ENCODE data around the gene ZMAT3.

GRCh38 chr3:179082416-179082815 lies 10.8 kb upstream of the ZMAT3 start:
- TF ChIP-seq, protein P1, sequence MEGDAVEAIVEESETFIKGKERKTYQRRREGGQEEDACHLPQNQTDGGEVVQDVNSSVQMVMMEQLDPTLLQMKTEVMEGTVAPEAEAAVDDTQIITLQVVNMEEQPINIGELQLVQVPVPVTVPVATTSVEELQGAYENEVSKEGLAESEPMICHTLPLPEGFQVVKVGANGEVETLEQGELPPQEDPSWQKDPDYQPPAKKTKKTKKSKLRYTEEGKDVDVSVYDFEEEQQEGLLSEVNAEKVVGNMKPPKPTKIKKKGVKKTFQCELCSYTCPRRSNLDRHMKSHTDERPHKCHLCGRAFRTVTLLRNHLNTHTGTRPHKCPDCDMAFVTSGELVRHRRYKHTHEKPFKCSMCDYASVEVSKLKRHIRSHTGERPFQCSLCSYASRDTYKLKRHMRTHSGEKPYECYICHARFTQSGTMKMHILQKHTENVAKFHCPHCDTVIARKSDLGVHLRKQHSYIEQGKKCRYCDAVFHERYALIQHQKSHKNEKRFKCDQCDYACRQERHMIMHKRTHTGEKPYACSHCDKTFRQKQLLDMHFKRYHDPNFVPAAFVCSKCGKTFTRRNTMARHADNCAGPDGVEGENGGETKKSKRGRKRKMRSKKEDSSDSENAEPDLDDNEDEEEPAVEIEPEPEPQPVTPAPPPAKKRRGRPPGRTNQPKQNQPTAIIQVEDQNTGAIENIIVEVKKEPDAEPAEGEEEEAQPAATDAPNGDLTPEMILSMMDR (conservative IDR thresholded peaks at IDR 0.05; ENCODE audit: low read depth, low read length) = no peak
- no peak for TF ChIP-seq RCOR1 (IDR thresholded peaks at IDR 0.05; ENCODE audit: insufficient replicate concordance, low read length)
- TF ChIP-seq POLR2A (IDR thresholded peaks at IDR 0.05; ENCODE audit: low read depth, low read length) = no peak
- TF ChIP-seq RAD21 (IDR thresholded peaks at IDR 0.05; ENCODE audit: low read length) = no peak
- TF ChIP-seq CEBPB (IDR thresholded peaks at IDR 0.05; ENCODE audit: low read depth, low read length) = no peak
- TF ChIP-seq SMC3 (IDR thresholded peaks at IDR 0.05; ENCODE audit: low read depth, low read length) = no peak
- TF ChIP-seq, protein P2, sequence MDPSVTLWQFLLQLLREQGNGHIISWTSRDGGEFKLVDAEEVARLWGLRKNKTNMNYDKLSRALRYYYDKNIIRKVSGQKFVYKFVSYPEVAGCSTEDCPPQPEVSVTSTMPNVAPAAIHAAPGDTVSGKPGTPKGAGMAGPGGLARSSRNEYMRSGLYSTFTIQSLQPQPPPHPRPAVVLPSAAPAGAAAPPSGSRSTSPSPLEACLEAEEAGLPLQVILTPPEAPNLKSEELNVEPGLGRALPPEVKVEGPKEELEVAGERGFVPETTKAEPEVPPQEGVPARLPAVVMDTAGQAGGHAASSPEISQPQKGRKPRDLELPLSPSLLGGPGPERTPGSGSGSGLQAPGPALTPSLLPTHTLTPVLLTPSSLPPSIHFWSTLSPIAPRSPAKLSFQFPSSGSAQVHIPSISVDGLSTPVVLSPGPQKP (IDR thresholded peaks at IDR 0.05; ENCODE audit: borderline replicate concordance, low read depth, low read length) = no peak
- no peak for TF ChIP-seq MAFK (IDR thresholded peaks at IDR 0.05; ENCODE audit: low read depth, low read length)
- TF ChIP-seq USF2 (IDR thresholded peaks at IDR 0.05; ENCODE audit: low read depth, low read length) = no peak

Data from IMR-90 (cell line).